GM12872 (cell line): ENCODE measurements around the gene HSPA14.

Experiments used
- CTCF ChIP-seq: IDR thresholded peaks from 3 replicates; pipeline ENCODE4 v1.5.1; 2011; ENCODE audit warnings: low read depth, mild to moderate bottlenecking, low read length, moderate library complexity; ENCODE audit not compliant: insufficient read depth

Gene HSPA14

GRCh38 chr10:14837757-14838581, at the start of gene HSPA14, which contains the start of the genes CDNF and MSANTD7:
Gene HSPA14, plus strand, starts transcription at chr10:14838306. Its CDS starts 97 bp downstream, at chr10:14838403.
Gene CDNF, minus strand, starts transcription at chr10:14838037. Its CDS starts 91 bp downstream, at chr10:14837946.
Gene MSANTD7, plus strand, starts transcription at chr10:14838306. Its CDS starts 3,979 bp downstream, at chr10:14842285.
- TF ChIP-seq CTCF: no peak

GRCh38 chr10:14798636-14799035, 39.5 kb upstream of the HSPA14 start:
- no peak for TF ChIP-seq CTCF

- TF ChIP-seq CTCF: no peak
Measured at GRCh38 chr10:14800397-14800796, 37.7 kb upstream of the HSPA14 start.

- 0 out of 3 replicates have a peak, but pooled peaks have one; percentile 6 for TF ChIP-seq CTCF
Measured at GRCh38 chr10:14801723-14802122, 36.4 kb upstream of the HSPA14 start.

- TF ChIP-seq CTCF: no peak
Measured at GRCh38 chr10:14803827-14804226, 34.3 kb upstream of the HSPA14 start.

- no peak for TF ChIP-seq CTCF
Measured at GRCh38 chr10:14806318-14806717, 31.8 kb upstream of the HSPA14 start.

- no peak for TF ChIP-seq CTCF
Measured at GRCh38 chr10:14810969-14811953, 26.8 kb upstream of the HSPA14 start.
